PFSK-1 (cell line): Measurements from ENCODE around the gene C11orf58.

Source experiments
- FOXP2 ChIP-seq: optimal IDR thresholded peaks from 2 replicates; pipeline ENCODE3; 2011; ENCODE audit warnings: borderline replicate concordance, control low read depth, inconsistent platforms; ENCODE audit not compliant: insufficient read depth; ENCODE audit errors: extremely low read length, extremely low read depth
- POLR2AphosphoS5 ChIP-seq: IDR thresholded peaks from 2 replicates; pipeline ENCODE4 v1.6.1; 2012; ENCODE audit warnings: low read depth, mild to moderate bottlenecking, control low read depth, low read length, moderate library complexity
- REST ChIP-seq, 2 experiments: IDR thresholded peaks; 2 replicates each; pipeline versions ENCODE4 v1.6.1 to v1.8.0; 2011 to 2012; ENCODE audit warnings: low read depth in 2 of 2, low read length in 2 of 2, control low read depth in 1 of 2, inconsistent platforms in 1 of 2, mild to moderate bottlenecking in 1 of 2, moderate library complexity in 1 of 2; ENCODE audit not compliant: insufficient read depth in 1 of 2
- SIN3A ChIP-seq: IDR thresholded peaks from 2 replicates; pipeline ENCODE4 v1.6.1; 2012; ENCODE audit warnings: mild to moderate bottlenecking, low read length, moderate library complexity, borderline replicate concordance; ENCODE audit not compliant: insufficient read depth
- TAF1 ChIP-seq: IDR thresholded peaks from 2 replicates; pipeline ENCODE4 v1.6.1; 2012; ENCODE audit warnings: low read length, control low read depth, borderline replicate concordance; ENCODE audit not compliant: insufficient read depth

Gene C11orf58

GRCh38 chr11:16743478-16743877 lies 5.0 kb downstream of the C11orf58 start:
- no peak for TF ChIP-seq SIN3A
- no peak for TF ChIP-seq POLR2AphosphoS5
- TF ChIP-seq REST (IDR thresholded peaks at IDR 0.05; ENCODE audit: insufficient read depth in 1 of 2, low read depth in 2 of 2, low read length in 2 of 2), result no peak

- TF ChIP-seq SIN3A, result no peak
- TF ChIP-seq POLR2AphosphoS5, result no peak
- TF ChIP-seq REST (IDR thresholded peaks at IDR 0.05; ENCODE audit: insufficient read depth in 1 of 2, low read depth in 2 of 2, low read length in 2 of 2), result no peak
- TF ChIP-seq TAF1, result no peak
- no peak for TF ChIP-seq FOXP2
Observed at GRCh38 chr11:16744128-16744725, 5.8 kb downstream of the C11orf58 start.

GRCh38 chr11:16745950-16746605 lies 7.6 kb downstream of the C11orf58 start:
- TF ChIP-seq POLR2AphosphoS5 (no peak), REST (IDR thresholded peaks at IDR 0.05; ENCODE audit: insufficient read depth in 1 of 2, low read depth in 2 of 2, low read length in 2 of 2) (no peak), TAF1 (no peak), FOXP2 (no peak), SIN3A (no peak)

- TF ChIP-seq POLR2AphosphoS5 (no peak), REST (IDR thresholded peaks at IDR 0.05; ENCODE audit: insufficient read depth in 1 of 2, low read depth in 2 of 2, low read length in 2 of 2) (no peak), SIN3A (no peak), TAF1 (no peak), FOXP2 (no peak)
Observed at GRCh38 chr11:16749092-16749491, 10.6 kb downstream of the C11orf58 start.
